GM19043 (cell line): Measurements from ENCODE around the gene DDR1.
A peak's percentile ranks its signal among the peaks of the same experiment; 100 is the strongest.
"Not testable (repeated sequence)": the region's sequence is repeated elsewhere in the genome, so short reads cannot be mapped to it uniquely, and the experiment has no call there.

ENCODE experiments used
- ATAC-seq: cut with Tn5 transposase; IDR thresholded peaks from one replicate; pipeline ENCODE4 v1.9.1; 2021; ENCODE audit warnings: low read depth; ENCODE audit not compliant: unreplicated experiment

The DDR1 gene

GRCh38 chr6:30891816-30892538, 7.7 kb downstream of the DDR1 start:
- no peak for ATAC-seq

GRCh38 chr6:30893001-30893591, 8.8 kb downstream of the DDR1 start:
- no peak for ATAC-seq

GRCh38 chr6:30893666-30894065, 9.3 kb downstream of the DDR1 start:
- no peak for ATAC-seq

- ATAC-seq: no peak
These were observed 10.1 kb downstream of the DDR1 start for GRCh38 chr6:30894381-30894780.

- ATAC-seq: no peak
These were observed 10.6 kb downstream of the DDR1 start for GRCh38 chr6:30894935-30895334.

- ATAC-seq: no peak
These were observed 11.0 kb downstream of the DDR1 start for GRCh38 chr6:30895343-30895742.

GRCh38 chr6:30896541-30896940, 12.2 kb downstream of the DDR1 start:
- ATAC-seq: no peak

- ATAC-seq: no peak
These were observed 13.6 kb downstream of the DDR1 start for GRCh38 chr6:30897882-30898281.

GRCh38 chr6:30898750-30899360, 14.5 kb downstream of the DDR1 start:
- no peak for ATAC-seq

GRCh38 chr6:30900863-30901417, 16.6 kb downstream of the DDR1 start:
- no peak for ATAC-seq

GRCh38 chr6:30901436-30901835, 17.1 kb downstream of the DDR1 start:
- no peak for ATAC-seq

GRCh38 chr6:30902196-30902595, 17.9 kb downstream of the DDR1 start:
- not testable (repeated sequence) for ATAC-seq

- ATAC-seq: no peak
These were observed 18.4 kb downstream of the DDR1 start for GRCh38 chr6:30902709-30903108.

- no peak for ATAC-seq
These were observed 18.9 kb downstream of the DDR1 start for GRCh38 chr6:30903236-30903635.

- not testable (repeated sequence) for ATAC-seq
These were observed 23.0 kb downstream of the DDR1 start for GRCh38 chr6:30907290-30907757.

- ATAC-seq: peak; percentile 94
These were observed 23.7 kb downstream of the DDR1 start, which contains the start of gene GTF2H4 for GRCh38 chr6:30907758-30908591. Gene GTF2H4, plus strand, starts transcription at chr6:30908207.

- no peak for ATAC-seq
These were observed 24.4 kb downstream of the DDR1 start for GRCh38 chr6:30908700-30909099.

- ATAC-seq: not testable (repeated sequence)
These were observed 26.2 kb downstream of the DDR1 start for GRCh38 chr6:30910473-30910872.

- no peak for ATAC-seq
These were observed 28.6 kb downstream of the DDR1 start for GRCh38 chr6:30912746-30913520.

- peak; percentile 21 for ATAC-seq
These were observed 29.4 kb downstream of the DDR1 start for GRCh38 chr6:30913721-30914075.
